Activated CD8-positive, alpha-beta T cell treated with anti-CD3 and anti-CD28 coated beads, Interleukin-2, amount 10 ng/mL, durations not matched to agents 7 days and 5 days (primary cell): ENCODE measurements around the gene AP2A1. TPM values are rescaled to one million over a fixed set of nuclear protein-coding genes. Genes with fewer than 3 reads are reported as not detected.
"Not testable (repeated sequence)": the region's sequence is repeated elsewhere in the genome, so short reads cannot be mapped to it uniquely, and the experiment has no call there.

Experiments
- ATAC-seq: fragments of 150-1000 bp; cut with Tn5 transposase; one replicate; pipeline ENCODE4 v1.10.0; 2021; ENCODE audit warnings: moderate library complexity
- CTCF ChIA-PET: fragments of 350-600 bp; sonication (Branson Sonifier 250); formaldehyde crosslinking; loops from one replicate; lab custom pipeline; 2021; ENCODE audit warnings: antibody characterized with exemption; lab: Charles Lee
- POLR2A ChIA-PET: fragments of 350-600 bp; sonication (Branson Sonifier 250); formaldehyde crosslinking; loops from one replicate; lab custom pipeline; 2021; ENCODE audit warnings: antibody characterized with exemption; lab: Charles Lee
- DNase-seq: peaks from one replicate; pipeline ENCODE4 v3.0.0-alpha.2; 2020
- H3K27ac Mint-ChIP-seq: one replicate; pipeline ENCODE4 v1.8.0; 2021; ENCODE audit warnings: mild to moderate bottlenecking, mixed read lengths
- H3K27me3 Mint-ChIP-seq: one replicate; pipeline ENCODE4 v1.8.0; 2021; ENCODE audit warnings: low read depth, mixed read lengths
- H3K36me3 Mint-ChIP-seq: one replicate; pipeline ENCODE4 v1.8.0; 2021; ENCODE audit warnings: low read depth, mixed read lengths
- H3K4me1 Mint-ChIP-seq: one replicate; pipeline ENCODE4 v1.8.0; 2021; ENCODE audit warnings: low read depth, mixed read lengths
- H3K4me3 Mint-ChIP-seq: one replicate; pipeline ENCODE4 v1.8.0; 2021; ENCODE audit warnings: mild to moderate bottlenecking, mixed read lengths
- H3K9me3 Mint-ChIP-seq: one replicate; pipeline ENCODE4 v1.8.0; 2022; ENCODE audit warnings: mixed read lengths; ENCODE audit not compliant: insufficient read depth
- total RNA-seq, 2 experiments: library from RNA; stranded (reverse); gene quantifications; one replicate each; pipeline ENCODE4 v1.2.3, GENCODE V29; 2021

Gene AP2A1
- 10 to 100 TPM; 88.1 to 96.4 TPM for total RNA-seq

DNA sequence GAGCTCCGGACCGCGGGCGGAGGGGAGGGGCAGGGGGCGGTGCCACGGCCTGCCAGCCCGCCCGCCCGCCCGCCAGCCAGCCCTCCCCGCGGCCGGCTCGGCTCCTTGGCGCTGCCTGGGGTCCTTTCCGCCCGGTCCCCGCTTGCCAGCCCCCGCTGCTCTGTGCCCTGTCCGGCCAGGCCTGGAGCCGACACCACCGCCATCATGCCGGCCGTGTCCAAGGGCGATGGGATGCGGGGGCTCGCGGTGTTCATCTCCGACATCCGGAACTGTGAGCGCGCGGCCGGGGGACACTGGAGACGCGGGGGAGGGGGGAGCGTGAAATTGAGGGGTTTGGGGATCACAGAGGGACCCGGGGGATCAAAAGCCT is at the start of gene AP2A1:
AP2A1 (plus strand) TSS at position 72 of the 370 bp plus-strand sequence; CDS start at position 205, 133 bp downstream.
- peaks cover 45% of the 10 kb centered on the region for H3K4me1 Mint-ChIP-seq
- ATAC-seq (no peak), DNase-seq (no peak)
- CTCF ChIA-PET, result interaction anchor here (1.0 to 3.4 kb wide), 4 partner anchors 50 to 465 kb away, joined by 3 to 26 read pairs (median 4); no protein-coding TSS in a partner anchor
- H3K9me3 Mint-ChIP-seq, result no peaks in the 10 kb centered on the region
- H3K27me3 Mint-ChIP-seq, result no peaks in the 10 kb centered on the region
- peak within 1 kb of the TSS; percentile 96 for H3K4me3 Mint-ChIP-seq
- POLR2A ChIA-PET, result interaction anchor here (0.6 to 1.5 kb wide), 7 partner anchors 31 to 162 kb away, joined by 3 to 5 read pairs (median 4); partner anchors contain the start of genes ATF5, MED25 and NUP62
- H3K27ac Mint-ChIP-seq, result peak within 1 kb of the TSS; percentile 95
- peaks cover 14% of the 10 kb centered on the region for H3K36me3 Mint-ChIP-seq

GRCh38 chr19:49718511-49718910 is 48.3 kb upstream of the AP2A1 start:
- CTCF ChIA-PET, result interaction anchor here (0.7 to 2.3 kb wide), 13 partner anchors 10 to 158 kb away, joined by 3 to 26 read pairs (median 6); partner anchors contain the start of genes AKT1S1, AP2A1 and SCAF1
- Mint-ChIP-seq H3K36me3 (no peaks in the 10 kb centered on the region), H3K4me1 (peaks cover 21% of the 10 kb centered on the region), H3K27ac (no peak overlapping the region), H3K9me3 (no peaks in the 10 kb centered on the region), H3K27me3 (no peaks in the 10 kb centered on the region), H3K4me3 (peak overlapping the region; percentile 34)
- no peak for DNase-seq
- ATAC-seq, result no peak
- POLR2A ChIA-PET, result interaction anchor here (1.3 to 1.5 kb wide), 3 partner anchors 40 to 46 kb away, joined by 3 to 4 read pairs (median 3); no protein-coding TSS in a partner anchor

- H3K36me3 Mint-ChIP-seq, result no peaks in the 10 kb centered on the region
- peak overlapping the region; percentile 30 for H3K4me3 Mint-ChIP-seq
- H3K9me3 Mint-ChIP-seq, result no peaks in the 10 kb centered on the region
- peak overlapping the region; percentile 20 for H3K27ac Mint-ChIP-seq
- ChIA-PET CTCF (interaction anchor here (2.2 kb wide), 1 partner anchor 9 kb away, joined by 9 read pairs; no protein-coding TSS in a partner anchor), POLR2A (no interaction called here)
- ATAC-seq (no peak), DNase-seq (no peak)
- H3K4me1 Mint-ChIP-seq, result peaks cover 21% of the 10 kb centered on the region
- no peaks in the 10 kb centered on the region for H3K27me3 Mint-ChIP-seq
Observed at GRCh38 chr19:49718991-49719390, 47.8 kb upstream of the AP2A1 start.

GRCh38 chr19:49719420-49719819 is 47.4 kb upstream of the AP2A1 start:
- DNase-seq, CTCF ChIA-PET, POLR2A ChIA-PET, H3K27ac Mint-ChIP-seq, ATAC-seq, H3K27me3 Mint-ChIP-seq, H3K36me3 Mint-ChIP-seq, H3K9me3 Mint-ChIP-seq, H3K4me3 Mint-ChIP-seq: not testable (repeated sequence)
- H3K4me1 Mint-ChIP-seq, result peaks cover 21% of the 10 kb centered on the region

DNA sequence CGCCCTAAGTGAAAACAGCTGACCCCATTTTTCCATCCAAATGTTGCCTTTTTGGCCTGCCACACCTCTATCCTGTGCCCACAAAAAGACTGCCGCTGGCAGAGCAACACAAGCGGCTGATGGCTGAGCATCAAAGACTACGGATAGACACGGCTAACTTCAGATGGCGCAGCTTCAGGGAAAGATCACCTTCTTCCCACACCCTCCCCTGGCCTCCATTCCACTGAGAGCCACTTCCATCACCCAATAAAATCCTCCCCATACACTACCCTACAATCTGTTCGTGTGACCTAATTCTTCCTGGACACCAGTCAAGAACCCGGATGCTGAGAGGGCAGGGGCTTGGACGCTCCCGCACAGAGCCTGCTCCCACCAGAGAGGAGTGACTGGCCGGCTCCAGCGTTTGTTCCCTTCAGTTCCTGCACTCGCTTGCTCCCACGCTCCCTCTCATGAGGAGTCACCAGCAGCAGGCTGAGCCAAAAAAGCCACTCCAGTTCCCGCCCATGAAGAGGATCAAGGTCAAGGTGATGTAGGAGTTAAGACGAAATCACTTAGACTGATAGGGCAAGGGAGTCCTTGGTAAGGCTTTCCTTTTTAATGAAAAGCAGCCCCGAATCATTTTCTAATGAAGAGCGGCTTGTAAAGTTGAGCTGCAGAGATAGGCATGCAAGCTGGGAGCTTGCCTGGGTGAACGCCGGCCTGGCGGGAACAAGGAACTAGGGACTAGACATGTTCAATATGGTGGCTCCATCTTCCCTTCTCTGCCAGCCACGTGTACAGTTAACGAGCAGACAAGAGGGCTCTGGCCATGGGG is 39.4 kb upstream of the AP2A1 start:
- H3K27me3 Mint-ChIP-seq, result no peaks in the 10 kb centered on the region
- DNase-seq, result no peak
- ATAC-seq, result no peak
- H3K36me3 Mint-ChIP-seq, result no peaks in the 10 kb centered on the region
- ChIA-PET CTCF (interaction anchor here (2.8 kb wide), 1 partner anchor 9 kb away, joined by 9 read pairs; no protein-coding TSS in a partner anchor), POLR2A (no interaction called here)
- peaks cover 3% of the 10 kb centered on the region for H3K4me1 Mint-ChIP-seq
- no peak overlapping the region for H3K4me3 Mint-ChIP-seq
- no peaks in the 10 kb centered on the region for H3K9me3 Mint-ChIP-seq
- H3K27ac Mint-ChIP-seq, result no peak overlapping the region

DNA sequence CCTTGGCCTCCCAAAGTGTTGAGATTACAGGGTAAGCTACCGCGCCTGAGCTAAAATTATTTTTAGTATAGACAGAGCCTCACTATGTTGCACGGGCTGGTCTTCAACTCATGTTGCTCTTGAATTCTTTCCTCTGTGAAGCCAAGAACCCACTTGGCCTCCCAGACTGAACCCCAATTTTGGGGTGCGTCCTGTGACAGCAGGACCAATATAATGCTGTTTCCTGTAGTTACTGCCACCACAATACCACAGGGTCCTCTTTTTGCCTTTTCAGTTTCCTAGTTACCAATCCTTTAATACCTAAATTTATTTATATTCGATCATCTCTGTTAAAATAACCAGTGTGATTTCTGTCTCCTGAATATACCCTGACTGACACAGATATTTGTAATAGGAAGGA is 36.6 kb upstream of the AP2A1 start:
- DNase-seq, result no peak
- H3K9me3 Mint-ChIP-seq, result no peaks in the 10 kb centered on the region
- peaks cover 3% of the 10 kb centered on the region for H3K4me1 Mint-ChIP-seq
- H3K27ac Mint-ChIP-seq, result no peak overlapping the region
- H3K4me3 Mint-ChIP-seq, result no peak overlapping the region
- no peak for ATAC-seq
- no peaks in the 10 kb centered on the region for H3K27me3 Mint-ChIP-seq
- POLR2A ChIA-PET, result no interaction called here
- CTCF ChIA-PET, result interaction anchor here (1.4 kb wide), 1 partner anchor 12 kb away, joined by 6 read pairs; no protein-coding TSS in a partner anchor
- no peaks in the 10 kb centered on the region for H3K36me3 Mint-ChIP-seq

- Mint-ChIP-seq H3K27ac (no peak overlapping the region), H3K36me3 (no peaks in the 10 kb centered on the region), H3K27me3 (no peaks in the 10 kb centered on the region), H3K4me1 (peaks cover 6% of the 10 kb centered on the region), H3K9me3 (no peaks in the 10 kb centered on the region), H3K4me3 (no peak overlapping the region)
- CTCF ChIA-PET, result no interaction called here
- DNase-seq (no peak), ATAC-seq (no peak)
- POLR2A ChIA-PET, result no interaction called here
Observed at GRCh38 chr19:49738268-49738667, 28.5 kb upstream of the AP2A1 start.

DNA sequence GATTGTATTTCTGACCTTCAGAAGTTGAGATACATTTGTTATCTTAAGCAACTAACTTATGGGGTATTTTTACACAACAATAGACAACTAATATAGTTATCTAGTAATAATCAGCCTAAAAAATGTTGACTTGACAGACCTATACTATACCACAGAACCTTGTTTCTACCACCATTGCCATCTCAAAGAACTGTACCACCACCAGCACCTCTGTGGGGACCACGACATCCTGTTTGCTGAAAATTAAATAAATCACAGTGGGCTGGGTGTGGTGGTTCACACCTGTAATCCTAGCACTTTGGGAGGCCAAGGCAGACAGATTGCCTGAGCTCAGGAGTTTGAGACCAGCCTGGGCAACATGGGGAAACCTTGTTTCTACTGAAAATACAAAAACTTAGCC is 27.7 kb upstream of the AP2A1 start:
- no peak overlapping the region for H3K4me3 Mint-ChIP-seq
- no peak for DNase-seq
- ChIA-PET POLR2A (no interaction called here), CTCF (no interaction called here)
- no peak for ATAC-seq
- H3K36me3 Mint-ChIP-seq, result no peaks in the 10 kb centered on the region
- H3K27me3 Mint-ChIP-seq, result no peaks in the 10 kb centered on the region
- no peaks in the 10 kb centered on the region for H3K9me3 Mint-ChIP-seq
- H3K4me1 Mint-ChIP-seq, result peaks cover 6% of the 10 kb centered on the region
- no peak overlapping the region for H3K27ac Mint-ChIP-seq

DNA sequence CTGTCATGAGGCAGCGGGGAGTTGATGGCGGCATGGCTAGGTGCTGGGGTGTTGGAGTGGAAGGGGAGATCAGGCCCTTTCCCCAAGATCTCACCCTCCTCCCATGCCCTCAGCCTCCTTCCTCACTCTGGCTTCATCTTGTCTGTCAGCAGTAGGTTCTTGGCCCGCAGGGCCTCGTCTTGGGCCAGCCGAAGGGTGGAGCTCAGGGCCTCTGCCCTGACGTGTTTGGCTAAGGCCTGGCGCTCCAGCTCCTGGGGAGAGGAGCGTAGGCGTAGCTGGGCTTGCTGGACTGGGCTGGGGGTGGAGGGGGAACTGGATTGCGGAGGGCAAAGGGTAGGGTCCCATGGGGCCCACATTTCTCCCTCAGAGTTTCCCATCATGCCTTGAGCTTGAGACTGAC is 26.9 kb upstream of the AP2A1 start:
- Mint-ChIP-seq H3K36me3 (no peaks in the 10 kb centered on the region), H3K4me1 (peaks cover 6% of the 10 kb centered on the region), H3K4me3 (no peak overlapping the region), H3K27me3 (no peaks in the 10 kb centered on the region), H3K9me3 (no peaks in the 10 kb centered on the region), H3K27ac (no peak overlapping the region)
- ChIA-PET POLR2A (no interaction called here), CTCF (no interaction called here)
- ATAC-seq (no peak), DNase-seq (no peak)

DNA sequence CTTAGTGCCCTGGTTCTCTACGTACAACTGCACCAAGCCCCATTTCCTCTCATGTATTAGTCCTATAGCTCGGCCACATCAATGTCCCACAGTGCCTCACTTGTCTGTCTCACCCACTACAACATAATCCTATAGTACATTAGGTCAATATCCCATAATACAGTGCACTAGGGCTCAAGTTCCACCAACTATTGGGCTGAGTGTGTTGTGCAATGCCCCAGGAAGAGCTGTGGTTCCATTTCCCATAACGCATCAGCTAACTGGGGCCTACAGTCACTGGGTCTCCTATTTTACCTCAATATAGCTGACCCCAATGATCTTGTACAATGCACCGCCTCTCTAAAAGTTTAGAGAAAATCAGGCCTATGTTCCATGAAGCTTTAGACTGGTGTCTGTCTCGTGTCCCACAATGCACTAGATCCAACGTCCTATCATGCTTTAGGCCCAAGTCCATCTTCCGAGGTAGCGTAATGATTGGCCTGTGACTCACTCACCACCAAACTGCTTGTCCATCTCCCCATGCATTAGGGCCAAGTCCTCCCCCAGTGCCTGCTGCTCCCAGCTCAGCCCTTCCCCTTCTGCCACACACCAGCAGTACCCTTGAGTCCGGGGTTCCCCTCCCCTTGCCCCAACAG is 25.5 kb upstream of the AP2A1 start:
- ATAC-seq, result no peak
- POLR2A ChIA-PET, result no interaction called here
- no peak for DNase-seq
- no peaks in the 10 kb centered on the region for H3K27me3 Mint-ChIP-seq
- no peak overlapping the region for H3K4me3 Mint-ChIP-seq
- H3K4me1 Mint-ChIP-seq, result peaks cover 6% of the 10 kb centered on the region
- H3K36me3 Mint-ChIP-seq, result no peaks in the 10 kb centered on the region
- H3K27ac Mint-ChIP-seq, result no peak overlapping the region
- CTCF ChIA-PET, result no interaction called here
- no peaks in the 10 kb centered on the region for H3K9me3 Mint-ChIP-seq

DNA sequence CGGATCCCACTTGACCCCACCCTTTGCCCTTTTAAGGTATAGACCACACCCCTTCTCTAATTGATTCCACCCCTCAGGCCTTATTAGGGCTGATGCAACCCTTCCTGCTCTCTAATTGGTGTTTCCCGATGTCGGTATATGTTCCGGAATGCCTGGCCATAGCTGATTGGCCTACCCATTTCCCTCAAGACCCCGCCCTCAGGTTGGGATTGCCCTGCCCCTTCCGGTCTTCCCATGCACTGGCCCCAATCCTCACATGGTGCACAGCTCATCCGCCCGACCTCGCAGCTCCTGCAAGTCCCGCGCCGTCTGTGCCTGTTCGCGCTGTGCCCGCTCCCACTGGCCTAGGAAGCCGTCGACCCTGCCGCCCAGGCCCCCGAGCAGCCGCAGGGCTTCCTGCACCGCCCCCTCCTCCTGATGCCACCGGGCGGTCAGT is 21.8 kb upstream of the AP2A1 start:
- ChIA-PET CTCF (no interaction called here), POLR2A (no interaction called here)
- H3K27me3 Mint-ChIP-seq, result no peaks in the 10 kb centered on the region
- no peak overlapping the region for H3K4me3 Mint-ChIP-seq
- no peaks in the 10 kb centered on the region for H3K9me3 Mint-ChIP-seq
- DNase-seq (no peak), ATAC-seq (no peak)
- no peak overlapping the region for H3K27ac Mint-ChIP-seq
- H3K36me3 Mint-ChIP-seq, result no peaks in the 10 kb centered on the region
- H3K4me1 Mint-ChIP-seq, result peaks cover 2% of the 10 kb centered on the region
